Skeletal muscle satellite cell (primary cell): Measurements from ENCODE around the gene SUPT3H.
"Not testable (repeated sequence)": the region's sequence is repeated elsewhere in the genome, so short reads cannot be mapped to it uniquely, and the experiment has no call there.

Experiments
- H3K27me3 ChIP-seq: 2 replicates; pipeline ENCODE4 v1.7.0; 2013; ENCODE audit warnings: low read length; ENCODE audit not compliant: control insufficient read depth, insufficient read depth
- H3K36me3 ChIP-seq: 2 replicates; pipeline ENCODE4 v1.7.0; 2013; ENCODE audit warnings: mild to moderate bottlenecking, control low read depth, low read length; ENCODE audit not compliant: insufficient read depth
- H3K4me1 ChIP-seq: 2 replicates; pipeline ENCODE4 v1.7.0; 2013; ENCODE audit warnings: low read length; ENCODE audit not compliant: control insufficient read depth, insufficient read depth
- H3K4me2 ChIP-seq: 2 replicates; pipeline ENCODE4 v1.7.0; 2013; ENCODE audit warnings: mild to moderate bottlenecking, low read length
- H3K4me3 ChIP-seq: 2 replicates; pipeline ENCODE4 v1.7.0; 2013; ENCODE audit warnings: low read length
- H3K9ac ChIP-seq: 2 replicates; pipeline ENCODE4 v1.7.0; 2013; ENCODE audit warnings: mild to moderate bottlenecking, low read depth, low read length, moderate library complexity
- H3K9me3 ChIP-seq: replicated peaks from 2 replicates; pipeline ENCODE4 v1.7.0; 2013; ENCODE audit warnings: mild to moderate bottlenecking, control low read depth, low read length

SUPT3H gene

GRCh38 chr6:45192556-45192955 lies 185.2 kb downstream of the SUPT3H start:
- Histone ChIP-seq H3K4me3 (no peak overlapping the region), H3K36me3 (no peaks in the 10 kb centered on the region), H3K4me2 (no peak overlapping the region), H3K4me1 (peaks cover 4% of the 10 kb centered on the region), H3K27me3 (no peaks in the 10 kb centered on the region), H3K9me3 (no peaks in the 10 kb centered on the region), H3K9ac (no peak overlapping the region)

- no peaks in the 10 kb centered on the region for H3K27me3 ChIP-seq
- H3K4me1 ChIP-seq, result peaks cover 5% of the 10 kb centered on the region
- H3K4me3 ChIP-seq, result no peak overlapping the region
- no peak overlapping the region for H3K9ac ChIP-seq
- H3K36me3 ChIP-seq, result no peaks in the 10 kb centered on the region
- H3K4me2 ChIP-seq, result no peak overlapping the region
- H3K9me3 ChIP-seq, result no peaks in the 10 kb centered on the region
These were observed 186.3 kb downstream of the SUPT3H start for GRCh38 chr6:45191414-45191813.

- Histone ChIP-seq H3K36me3 (no peaks in the 10 kb centered on the region), H3K4me2 (no peak overlapping the region), H3K27me3 (no peaks in the 10 kb centered on the region), H3K4me3 (no peak overlapping the region), H3K4me1 (peaks cover 5% of the 10 kb centered on the region), H3K9me3 (no peaks in the 10 kb centered on the region), H3K9ac (no peak overlapping the region)
These were observed 189.9 kb downstream of the SUPT3H start for GRCh38 chr6:45187836-45188235.

GRCh38 chr6:45185403-45186251 lies 192.1 kb downstream of the SUPT3H start:
- H3K36me3 ChIP-seq, result no peaks in the 10 kb centered on the region
- no peak overlapping the region for H3K9ac ChIP-seq
- no peaks in the 10 kb centered on the region for H3K27me3 ChIP-seq
- peaks cover 5% of the 10 kb centered on the region for H3K4me1 ChIP-seq
- no peak overlapping the region for H3K4me3 ChIP-seq
- H3K4me2 ChIP-seq, result no peak overlapping the region
- no peaks in the 10 kb centered on the region for H3K9me3 ChIP-seq

- no peaks in the 10 kb centered on the region for H3K9me3 ChIP-seq
- H3K4me2 ChIP-seq, result no peak overlapping the region
- H3K36me3 ChIP-seq, result no peaks in the 10 kb centered on the region
- no peak overlapping the region for H3K4me3 ChIP-seq
- H3K9ac ChIP-seq, result no peak overlapping the region
- peaks cover 5% of the 10 kb centered on the region for H3K4me1 ChIP-seq
- H3K27me3 ChIP-seq, result no peaks in the 10 kb centered on the region
These were observed 192.8 kb downstream of the SUPT3H start for GRCh38 chr6:45184937-45185336.

GRCh38 chr6:45184040-45184439 lies 193.7 kb downstream of the SUPT3H start:
- Histone ChIP-seq H3K9me3 (no peaks in the 10 kb centered on the region), H3K9ac (no peak overlapping the region), H3K27me3 (no peaks in the 10 kb centered on the region), H3K4me2 (no peak overlapping the region), H3K4me1 (peaks cover 5% of the 10 kb centered on the region), H3K4me3 (no peak overlapping the region), H3K36me3 (no peaks in the 10 kb centered on the region)

GRCh38 chr6:45176373-45176772 lies 201.4 kb downstream of the SUPT3H start:
- not testable (repeated sequence) for H3K4me2 ChIP-seq, H3K9me3 ChIP-seq, H3K4me3 ChIP-seq, H3K4me1 ChIP-seq, H3K27me3 ChIP-seq, H3K9ac ChIP-seq, H3K36me3 ChIP-seq

GRCh38 chr6:45175272-45175671 lies 202.5 kb downstream of the SUPT3H start:
- Histone ChIP-seq H3K9ac (no peak overlapping the region), H3K9me3 (no peaks in the 10 kb centered on the region), H3K36me3 (no peaks in the 10 kb centered on the region), H3K27me3 (no peaks in the 10 kb centered on the region), H3K4me2 (no peak overlapping the region), H3K4me1 (no peaks in the 10 kb centered on the region), H3K4me3 (no peak overlapping the region)

- Histone ChIP-seq H3K27me3 (no peaks in the 10 kb centered on the region), H3K36me3 (no peaks in the 10 kb centered on the region), H3K9me3 (no peaks in the 10 kb centered on the region), H3K4me1 (no peaks in the 10 kb centered on the region), H3K4me2 (no peak overlapping the region), H3K9ac (no peak overlapping the region), H3K4me3 (no peak overlapping the region)
These were observed 203.7 kb downstream of the SUPT3H start for GRCh38 chr6:45174045-45174444.

GRCh38 chr6:45171380-45171779 lies 206.4 kb downstream of the SUPT3H start:
- Histone ChIP-seq H3K4me1 (no peaks in the 10 kb centered on the region), H3K9ac (no peak overlapping the region), H3K9me3 (no peaks in the 10 kb centered on the region), H3K36me3 (no peaks in the 10 kb centered on the region), H3K4me3 (no peak overlapping the region), H3K27me3 (no peaks in the 10 kb centered on the region), H3K4me2 (no peak overlapping the region)

- H3K36me3 ChIP-seq, result no peaks in the 10 kb centered on the region
- no peaks in the 10 kb centered on the region for H3K4me1 ChIP-seq
- no peak overlapping the region for H3K9ac ChIP-seq
- H3K27me3 ChIP-seq, result no peaks in the 10 kb centered on the region
- H3K9me3 ChIP-seq, result no peaks in the 10 kb centered on the region
- H3K4me3 ChIP-seq, result no peak overlapping the region
- no peak overlapping the region for H3K4me2 ChIP-seq
These were observed 207.4 kb downstream of the SUPT3H start for GRCh38 chr6:45170309-45170708.

GRCh38 chr6:45169815-45170214 lies 207.9 kb downstream of the SUPT3H start:
- Histone ChIP-seq H3K36me3 (no peaks in the 10 kb centered on the region), H3K4me1 (no peaks in the 10 kb centered on the region), H3K27me3 (no peaks in the 10 kb centered on the region), H3K9me3 (no peaks in the 10 kb centered on the region), H3K4me3 (no peak overlapping the region), H3K4me2 (no peak overlapping the region), H3K9ac (no peak overlapping the region)
